ENCODE measurements around the gene SFMBT2.

SFMBT2 gene

GRCh38 chr10:7298495-7298894 lies 112.3 kb downstream of the SFMBT2 start:
- Histone ChIP-seq H3K4me2 (no peak overlapping the region), H3K27ac (no peak overlapping the region), H3K36me3 (ENCODE audit: insufficient read depth) (no peaks in the 10 kb centered on the region), H3K4me1 (ENCODE audit: low read depth, poor library complexity, severe bottlenecking) (peaks cover 5% of the 10 kb centered on the region), H3K79me2 (ENCODE audit: insufficient read depth, low read depth) (peaks cover 98% of the 10 kb centered on the region), H3K4me3 (IDR thresholded peaks at IDR 0.05; ENCODE audit: insufficient read depth, low read depth, low read length) (no peak overlapping the region), H4K20me1 (ENCODE audit: insufficient read depth) (peaks cover 12% of the 10 kb centered on the region; the same call in 1 of the 2 replicates), H3K9ac (no peak overlapping the region), H2AFZ (ENCODE audit: low read depth) (no peak overlapping the region), H3K27me3 (ENCODE audit: insufficient read depth, low read depth) (no peaks in the 10 kb centered on the region)
- TF ChIP-seq, protein P1, sequence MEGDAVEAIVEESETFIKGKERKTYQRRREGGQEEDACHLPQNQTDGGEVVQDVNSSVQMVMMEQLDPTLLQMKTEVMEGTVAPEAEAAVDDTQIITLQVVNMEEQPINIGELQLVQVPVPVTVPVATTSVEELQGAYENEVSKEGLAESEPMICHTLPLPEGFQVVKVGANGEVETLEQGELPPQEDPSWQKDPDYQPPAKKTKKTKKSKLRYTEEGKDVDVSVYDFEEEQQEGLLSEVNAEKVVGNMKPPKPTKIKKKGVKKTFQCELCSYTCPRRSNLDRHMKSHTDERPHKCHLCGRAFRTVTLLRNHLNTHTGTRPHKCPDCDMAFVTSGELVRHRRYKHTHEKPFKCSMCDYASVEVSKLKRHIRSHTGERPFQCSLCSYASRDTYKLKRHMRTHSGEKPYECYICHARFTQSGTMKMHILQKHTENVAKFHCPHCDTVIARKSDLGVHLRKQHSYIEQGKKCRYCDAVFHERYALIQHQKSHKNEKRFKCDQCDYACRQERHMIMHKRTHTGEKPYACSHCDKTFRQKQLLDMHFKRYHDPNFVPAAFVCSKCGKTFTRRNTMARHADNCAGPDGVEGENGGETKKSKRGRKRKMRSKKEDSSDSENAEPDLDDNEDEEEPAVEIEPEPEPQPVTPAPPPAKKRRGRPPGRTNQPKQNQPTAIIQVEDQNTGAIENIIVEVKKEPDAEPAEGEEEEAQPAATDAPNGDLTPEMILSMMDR (conservative IDR thresholded peaks at IDR 0.05; ENCODE audit: low read depth, low read length): no peak

DNA sequence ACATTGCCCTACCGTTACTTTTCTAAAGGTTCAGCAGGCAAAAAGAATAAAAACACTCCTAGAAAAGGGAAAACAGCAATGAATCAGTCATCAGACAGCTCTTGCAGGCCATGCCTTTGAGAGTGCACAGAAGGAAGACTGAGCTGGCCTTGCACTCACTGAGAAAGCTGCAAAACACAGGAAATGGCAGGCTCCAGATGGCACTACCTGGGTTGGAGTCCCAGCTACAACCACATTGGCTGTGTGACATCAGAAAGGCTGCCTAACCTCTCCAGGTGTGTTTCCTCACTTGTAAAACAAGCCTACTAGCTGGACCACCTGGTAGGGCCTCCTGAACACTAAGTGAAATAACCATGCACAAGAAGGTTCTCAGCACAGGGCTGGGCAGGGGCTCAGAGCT lies 113.7 kb downstream of the SFMBT2 start:
- Histone ChIP-seq H4K20me1 (ENCODE audit: insufficient read depth) (peaks cover 14% of the 10 kb centered on the region; the same call in 1 of the 2 replicates), H3K4me3 (IDR thresholded peaks at IDR 0.05; ENCODE audit: insufficient read depth, low read depth, low read length) (no peak overlapping the region), H3K9ac (no peak overlapping the region), H3K79me2 (ENCODE audit: insufficient read depth, low read depth) (peaks cover 98% of the 10 kb centered on the region), H3K36me3 (ENCODE audit: insufficient read depth) (no peaks in the 10 kb centered on the region), H3K27ac (no peak overlapping the region), H3K27me3 (ENCODE audit: insufficient read depth, low read depth) (no peaks in the 10 kb centered on the region), H3K4me1 (ENCODE audit: low read depth, poor library complexity, severe bottlenecking) (peaks cover 2% of the 10 kb centered on the region), H3K4me2 (no peak overlapping the region), H2AFZ (ENCODE audit: low read depth) (no peak overlapping the region)
- TF ChIP-seq, protein P1 (conservative IDR thresholded peaks at IDR 0.05; ENCODE audit: low read depth, low read length): no peak

- peaks cover 95% of the 10 kb centered on the region for H3K79me2 ChIP-seq (ENCODE audit: insufficient read depth, low read depth)
- H3K4me1 ChIP-seq (ENCODE audit: low read depth, poor library complexity, severe bottlenecking): peaks cover 2% of the 10 kb centered on the region
- TF ChIP-seq, protein P1 (conservative IDR thresholded peaks at IDR 0.05; ENCODE audit: low read depth, low read length): no peak
- H3K4me3 ChIP-seq (IDR thresholded peaks at IDR 0.05; ENCODE audit: insufficient read depth, low read depth, low read length): no peak overlapping the region
- H4K20me1 ChIP-seq (ENCODE audit: insufficient read depth): peaks cover 17% of the 10 kb centered on the region; the same call in 1 of the 2 replicates
- no peak overlapping the region for H2AFZ ChIP-seq (ENCODE audit: low read depth)
- no peak overlapping the region for H3K9ac ChIP-seq
- no peak overlapping the region for H3K4me2 ChIP-seq
- no peak overlapping the region for H3K27ac ChIP-seq
- no peaks in the 10 kb centered on the region for H3K27me3 ChIP-seq (ENCODE audit: insufficient read depth, low read depth)
- H3K36me3 ChIP-seq (ENCODE audit: insufficient read depth): no peaks in the 10 kb centered on the region
These were observed 114.2 kb downstream of the SFMBT2 start for GRCh38 chr10:7296648-7297047.

DNA sequence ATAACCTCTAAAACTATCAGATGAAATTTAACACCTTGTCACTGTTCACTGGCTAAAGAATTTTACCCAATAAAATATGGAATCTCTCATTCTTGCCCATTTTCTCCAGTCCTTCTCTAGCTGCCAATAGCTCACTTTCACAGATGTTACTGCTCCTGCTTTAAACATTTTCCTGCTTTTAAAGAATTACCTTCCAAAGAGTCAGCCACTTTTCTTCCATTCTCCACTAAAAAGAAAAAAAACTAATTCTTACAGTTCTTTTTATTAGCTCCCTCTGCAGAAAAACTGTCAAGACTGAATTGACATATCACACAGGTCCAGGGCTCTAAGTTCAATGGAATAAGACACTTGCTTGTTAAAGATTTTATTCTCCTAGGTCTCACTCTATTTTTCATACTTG lies 114.8 kb downstream of the SFMBT2 start:
- no peak overlapping the region for H3K4me2 ChIP-seq
- no peaks in the 10 kb centered on the region for H3K36me3 ChIP-seq (ENCODE audit: insufficient read depth)
- H3K4me3 ChIP-seq (IDR thresholded peaks at IDR 0.05; ENCODE audit: insufficient read depth, low read depth, low read length): no peak overlapping the region
- H3K9ac ChIP-seq: no peak overlapping the region
- H3K27ac ChIP-seq: no peak overlapping the region
- H3K4me1 ChIP-seq (ENCODE audit: low read depth, poor library complexity, severe bottlenecking): peaks cover 2% of the 10 kb centered on the region
- peaks cover 94% of the 10 kb centered on the region for H3K79me2 ChIP-seq (ENCODE audit: insufficient read depth, low read depth)
- H3K27me3 ChIP-seq (ENCODE audit: insufficient read depth, low read depth): no peaks in the 10 kb centered on the region
- TF ChIP-seq, protein P1 (conservative IDR thresholded peaks at IDR 0.05; ENCODE audit: low read depth, low read length): no peak
- no peak overlapping the region for H2AFZ ChIP-seq (ENCODE audit: low read depth)
- H4K20me1 ChIP-seq (ENCODE audit: insufficient read depth): peaks cover 17% of the 10 kb centered on the region; the same call in 1 of the 2 replicates

Measured in KMS-11 (cell line).